Body of pancreas (tissue), 4 donors: ENCODE data around the gene TAF8.

Experiments
- POLR2A ChIP-seq, 3 donors: fragments of 450-650 bp; IDR thresholded peaks; one replicate each; pipeline ENCODE4 v1.6.1; 2016; ENCODE audit warnings: antibody characterized with exemption in 3 of 3, mild to moderate bottlenecking in 2 of 3
- TF ChIP-seq, protein P1 (sequence below), 7 experiments: fragments of 450-650 bp in 4 of 7; fragments of 200-600 bp in 3 of 7; sonication (generic) in 3 of 7; IDR thresholded peaks; one replicate each; pipeline ENCODE4 v1.5.1; 2016 to 2019; ENCODE audit warnings: antibody characterized with exemption in 7 of 7

DNA sequence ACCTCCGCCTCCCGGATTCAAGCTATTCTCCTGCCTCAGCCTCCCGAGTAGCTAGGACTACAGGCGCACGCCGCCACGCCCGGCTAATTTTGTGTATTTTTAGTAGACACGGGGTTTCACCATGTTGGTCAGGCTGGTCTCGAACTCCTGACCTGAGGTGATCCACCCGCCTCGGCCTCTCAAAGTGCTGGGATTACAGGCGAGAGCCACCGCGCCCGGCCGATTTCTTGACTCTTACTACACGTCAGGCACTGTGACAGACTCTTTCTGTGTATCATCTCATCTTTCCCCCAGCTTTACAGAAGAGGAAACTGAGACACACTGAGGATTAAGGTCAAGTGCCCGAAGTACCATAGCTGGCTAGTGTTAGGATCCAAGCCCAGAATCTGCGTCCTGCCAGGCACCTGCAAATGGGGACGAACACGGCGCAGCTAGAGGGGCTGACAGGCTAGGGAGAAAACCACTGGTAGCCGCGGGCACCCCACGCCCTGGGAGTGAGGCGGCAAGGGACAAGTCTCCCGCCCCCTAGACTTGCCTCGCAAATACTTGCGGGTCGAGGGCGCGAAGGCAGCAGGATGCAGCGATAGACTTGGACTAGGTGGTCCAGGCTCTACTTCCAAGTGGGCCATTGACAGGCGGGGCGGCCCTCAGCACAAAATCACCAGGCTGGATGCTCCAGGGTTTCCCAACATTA, 1.1 kb upstream of the TAF8 start:
- TF ChIP-seq, protein P1, sequence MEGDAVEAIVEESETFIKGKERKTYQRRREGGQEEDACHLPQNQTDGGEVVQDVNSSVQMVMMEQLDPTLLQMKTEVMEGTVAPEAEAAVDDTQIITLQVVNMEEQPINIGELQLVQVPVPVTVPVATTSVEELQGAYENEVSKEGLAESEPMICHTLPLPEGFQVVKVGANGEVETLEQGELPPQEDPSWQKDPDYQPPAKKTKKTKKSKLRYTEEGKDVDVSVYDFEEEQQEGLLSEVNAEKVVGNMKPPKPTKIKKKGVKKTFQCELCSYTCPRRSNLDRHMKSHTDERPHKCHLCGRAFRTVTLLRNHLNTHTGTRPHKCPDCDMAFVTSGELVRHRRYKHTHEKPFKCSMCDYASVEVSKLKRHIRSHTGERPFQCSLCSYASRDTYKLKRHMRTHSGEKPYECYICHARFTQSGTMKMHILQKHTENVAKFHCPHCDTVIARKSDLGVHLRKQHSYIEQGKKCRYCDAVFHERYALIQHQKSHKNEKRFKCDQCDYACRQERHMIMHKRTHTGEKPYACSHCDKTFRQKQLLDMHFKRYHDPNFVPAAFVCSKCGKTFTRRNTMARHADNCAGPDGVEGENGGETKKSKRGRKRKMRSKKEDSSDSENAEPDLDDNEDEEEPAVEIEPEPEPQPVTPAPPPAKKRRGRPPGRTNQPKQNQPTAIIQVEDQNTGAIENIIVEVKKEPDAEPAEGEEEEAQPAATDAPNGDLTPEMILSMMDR (IDR thresholded peaks at IDR 0.05), result no peak
- TF ChIP-seq POLR2A (IDR thresholded peaks at IDR 0.05), result no peak
